ENCODE measurements around the gene ZDHHC13.
A peak's percentile ranks its signal among the peaks of the same experiment; 100 is the strongest.

ZDHHC13 gene

DNA sequence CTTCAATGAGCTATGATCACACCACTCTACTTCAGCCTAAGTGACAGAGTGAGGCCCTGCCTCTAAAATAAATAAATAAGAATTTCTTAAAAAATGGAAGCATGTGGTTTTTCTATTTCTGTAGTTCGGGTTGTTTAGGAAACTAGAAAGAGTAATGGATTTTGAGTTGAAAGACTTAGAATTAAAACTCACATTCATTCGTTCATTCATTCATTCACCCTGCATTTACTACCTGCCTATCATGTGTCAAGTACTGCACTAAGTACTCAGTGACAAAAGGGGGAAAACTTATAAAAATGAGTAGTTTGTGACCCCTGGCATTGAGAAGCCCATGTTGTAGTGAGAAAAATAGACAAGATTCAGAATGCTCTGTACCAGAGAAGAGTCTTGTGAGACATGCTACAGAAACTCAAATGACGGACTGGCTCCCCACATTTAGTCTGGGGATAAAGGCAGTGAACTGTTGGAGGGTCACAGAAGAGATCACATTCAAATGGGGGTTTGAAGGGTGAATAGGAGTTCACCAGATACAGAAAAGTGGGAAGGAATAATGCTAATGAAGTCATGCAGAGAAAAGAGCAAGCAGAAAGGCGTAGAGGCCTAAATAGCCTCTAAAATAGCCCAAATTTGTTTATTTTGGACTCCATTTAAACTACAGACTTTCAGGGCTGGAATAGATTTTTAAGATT lies 77.8 kb downstream of the ZDHHC13 start:
- ChIA-PET POLR2A (ENCODE audit: low non-redundant PET) (no interaction called here), CTCF (interaction anchor here (0.6 kb wide), 1 partner anchor 9 kb away, joined by 3 read pairs; no protein-coding TSS in a partner anchor)
- no peak for DNase-seq (ENCODE audit: low spot score)
- no peak overlapping the region for H3K27ac ChIP-seq
- TF ChIP-seq CTCF (conservative IDR thresholded peaks at IDR 0.05; ENCODE audit: low read depth), result no peak

DNA sequence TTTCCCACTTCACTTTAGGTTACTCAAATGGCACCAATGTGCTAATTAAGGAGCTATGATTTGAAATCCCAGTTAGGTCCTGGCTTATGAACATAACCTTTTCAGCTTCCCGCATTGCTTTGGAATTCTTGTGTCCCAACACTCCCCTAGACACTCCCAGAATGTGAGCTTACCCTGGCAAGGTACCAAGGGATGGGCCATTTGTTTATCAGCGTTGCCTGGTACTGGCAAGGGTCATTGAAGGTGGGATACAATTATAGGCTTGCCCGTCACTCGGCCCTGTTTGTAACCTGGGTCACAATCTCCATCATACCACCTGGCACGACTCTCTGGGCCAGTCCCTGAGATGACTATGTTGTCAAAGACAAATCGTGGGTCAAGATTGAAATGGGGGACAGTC lies 79.5 kb downstream of the ZDHHC13 start:
- peak; percentile 16 for DNase-seq (ENCODE audit: low spot score)
- no peak overlapping the region for H3K27ac ChIP-seq
- ChIA-PET POLR2A (ENCODE audit: low non-redundant PET) (no interaction called here), CTCF (interaction anchor here (0.7 kb wide), 1 partner anchor 20 kb away, joined by 3 read pairs; no protein-coding TSS in a partner anchor)
- TF ChIP-seq CTCF (conservative IDR thresholded peaks at IDR 0.05; ENCODE audit: low read depth), result no peak

DNA sequence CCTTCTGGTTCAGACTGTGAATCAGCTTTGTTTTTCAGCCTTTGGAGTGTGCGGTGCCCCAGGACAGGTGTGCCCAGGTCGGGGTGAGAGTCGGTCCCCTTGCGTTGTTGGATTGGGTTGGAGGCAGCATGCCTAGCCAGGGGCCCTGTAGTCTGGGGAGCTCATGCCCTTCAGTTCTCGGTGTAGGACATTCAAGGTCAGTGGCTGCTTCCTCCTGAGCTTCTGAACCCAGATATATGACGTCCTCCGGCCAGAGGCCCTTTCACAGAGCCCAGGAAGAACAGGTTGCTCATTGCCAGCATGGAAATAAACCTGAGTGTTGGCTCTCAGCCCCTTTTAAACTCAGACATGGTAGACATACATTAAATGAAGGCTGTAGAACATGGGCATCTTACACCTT lies 82.1 kb downstream of the ZDHHC13 start:
- no peak for TF ChIP-seq CTCF (conservative IDR thresholded peaks at IDR 0.05; ENCODE audit: low read depth)
- CTCF ChIA-PET, result no interaction called here
- no peak for DNase-seq (ENCODE audit: low spot score)
- H3K27ac ChIP-seq, result no peak overlapping the region
- POLR2A ChIA-PET (ENCODE audit: low non-redundant PET), result no interaction called here

DNA sequence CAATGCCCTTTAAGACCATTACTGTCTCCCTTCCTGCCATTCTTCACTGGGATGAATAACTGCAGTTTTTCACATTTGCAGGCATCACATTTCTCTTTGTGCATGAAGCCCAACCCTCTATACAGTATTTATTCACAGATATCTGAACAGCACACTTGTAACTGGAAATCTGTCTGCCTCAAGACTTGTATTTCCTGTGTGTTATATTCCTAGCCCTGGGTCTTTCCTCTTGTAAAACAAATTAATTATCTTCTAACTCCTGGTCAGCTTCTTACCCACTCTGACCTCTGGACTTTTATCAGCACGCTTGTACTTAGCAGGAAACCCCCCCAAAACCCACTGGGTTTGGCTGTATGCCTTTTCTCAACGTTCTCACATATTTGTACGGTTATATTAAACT lies 82.8 kb downstream of the ZDHHC13 start:
- no peak for TF ChIP-seq CTCF (conservative IDR thresholded peaks at IDR 0.05; ENCODE audit: low read depth)
- no peak for DNase-seq (ENCODE audit: low spot score)
- no peak overlapping the region for H3K27ac ChIP-seq
- CTCF ChIA-PET, result no interaction called here
- POLR2A ChIA-PET (ENCODE audit: low non-redundant PET), result no interaction called here

DNA sequence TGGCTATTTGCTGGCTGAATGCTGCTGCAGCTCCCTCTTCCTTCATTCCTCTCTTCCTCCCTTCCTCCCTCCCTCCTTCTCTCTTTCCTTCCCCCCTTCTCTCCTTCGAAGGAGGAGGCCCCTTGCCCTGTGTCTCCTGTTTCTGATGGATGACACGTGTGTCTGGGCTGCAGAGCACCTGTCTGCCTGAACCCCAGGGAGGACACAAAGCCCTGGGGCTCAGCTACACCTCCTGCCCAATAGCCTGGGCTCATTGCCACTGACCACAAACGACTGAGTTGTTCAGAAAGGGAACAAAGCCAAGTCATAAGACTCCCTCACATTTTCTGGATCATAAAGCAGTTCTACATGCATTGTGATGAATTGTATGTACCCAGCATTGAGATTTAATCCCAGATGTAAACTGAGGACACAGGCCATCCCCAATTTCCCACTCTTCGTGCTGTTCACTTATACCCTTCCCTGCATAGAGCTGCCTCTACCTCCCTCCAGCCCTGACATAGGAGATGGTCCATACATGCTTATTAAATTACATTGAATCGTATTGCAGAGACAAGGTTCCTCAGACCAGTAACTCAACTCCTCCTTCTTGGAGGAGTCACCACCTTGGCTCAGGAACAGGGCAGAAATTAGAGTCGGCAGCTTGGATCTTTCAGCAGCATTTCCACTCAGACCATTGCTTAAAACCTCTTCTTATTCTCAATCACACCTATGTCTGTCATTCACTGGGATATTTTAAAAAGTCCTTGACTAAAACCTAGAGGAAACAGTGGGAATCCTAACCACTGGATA lies 83.6 kb downstream of the ZDHHC13 start:
- ChIA-PET POLR2A (ENCODE audit: low non-redundant PET) (no interaction called here), CTCF (interaction anchor here (1.5 kb wide), 1 partner anchor 130 kb away, joined by 5 read pairs; no protein-coding TSS in a partner anchor)
- H3K27ac ChIP-seq, result peak overlapping the region; percentile 63
- TF ChIP-seq CTCF (conservative IDR thresholded peaks at IDR 0.05; ENCODE audit: low read depth), result no peak
- peak; percentile 71 for DNase-seq (ENCODE audit: low spot score)

- ChIA-PET POLR2A (ENCODE audit: low non-redundant PET) (no interaction called here), CTCF (interaction anchor here (1.5 kb wide), 1 partner anchor 131 kb away, joined by 5 read pairs; no protein-coding TSS in a partner anchor)
- no peak for TF ChIP-seq CTCF (conservative IDR thresholded peaks at IDR 0.05; ENCODE audit: low read depth)
- no peak within 1 kb of the TSS; the same call in 1 of the 2 replicates for H3K27ac ChIP-seq
- DNase-seq (ENCODE audit: low spot score), result no peak
Observed at GRCh38 chr11:19201737-19202605, 85.0 kb downstream of the ZDHHC13 start, which contains the start of gene CSRP3. Gene CSRP3, minus strand, starts transcription at chr11:19201983. Its CDS starts 9,535 bp downstream, at chr11:19192448.
